ENCODE data around the gene DEFB114.

DEFB114 gene, protein sequence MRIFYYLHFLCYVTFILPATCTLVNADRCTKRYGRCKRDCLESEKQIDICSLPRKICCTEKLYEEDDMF

DNA sequence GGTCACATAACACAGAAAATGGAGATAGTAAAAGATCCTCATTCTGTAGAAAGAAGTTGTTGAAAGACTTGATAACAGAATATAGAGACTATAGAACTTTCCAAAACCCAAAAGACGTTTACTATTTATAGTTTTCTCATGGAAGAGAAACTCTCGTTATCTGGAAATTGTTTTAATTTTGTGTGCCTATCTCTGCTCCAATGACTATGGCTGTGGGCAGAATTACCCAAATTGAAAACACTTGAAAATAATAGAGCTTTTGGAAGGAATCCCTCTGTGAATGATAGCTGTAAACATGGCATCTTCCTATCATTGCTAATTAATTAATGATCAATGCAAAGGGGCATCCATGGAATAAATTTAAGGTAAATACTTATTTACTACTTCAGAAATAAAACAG is at the start of gene DEFB114:
Gene DEFB114, minus strand, starts transcription at position 101 of the 400 bp plus-strand sequence. Its CDS starts 59 bp downstream, at position 42.
- TF ChIP-seq EZH2phosphoT487 (IDR thresholded peaks at IDR 0.05; ENCODE audit: borderline replicate concordance, low read length) = no peak
- TF ChIP-seq CTCF (IDR thresholded peaks at IDR 0.05; ENCODE audit: low read depth, low read length, poor library complexity, severe bottlenecking) = no peak
- H4K20me1 ChIP-seq (ENCODE audit: control insufficient read depth, insufficient read depth, low read depth, low read length) = no peaks in the 10 kb centered on the region
- H3K27ac ChIP-seq (ENCODE audit: low read depth, low read length) = no peak within 1 kb of the TSS
- no peaks in the 10 kb centered on the region for H3K4me1 ChIP-seq (ENCODE audit: control insufficient read depth, low read length)
- no peaks in the 10 kb centered on the region for H3K36me3 ChIP-seq (ENCODE audit: control insufficient read depth, low read length)
- no peak within 1 kb of the TSS for H3K4me3 ChIP-seq (ENCODE audit: low read length)
- no peaks in the 10 kb centered on the region for H3F3A ChIP-seq (ENCODE audit: control insufficient read depth, insufficient read depth)
- no peaks in the 10 kb centered on the region for H3K9me3 ChIP-seq (ENCODE audit: control insufficient read depth, insufficient read depth, low read length)
- no peaks in the 10 kb centered on the region for H3K79me2 ChIP-seq (ENCODE audit: control insufficient read depth, low read length)
- no peaks in the 10 kb centered on the region for H3K27me3 ChIP-seq (ENCODE audit: control insufficient read depth, low read length)
- H3K4me2 ChIP-seq (ENCODE audit: low read length) = no peak within 1 kb of the TSS
- no peaks in the 10 kb centered on the region for H3K9me2 ChIP-seq (replicated peaks; ENCODE audit: control insufficient read depth, low read length)

DNA sequence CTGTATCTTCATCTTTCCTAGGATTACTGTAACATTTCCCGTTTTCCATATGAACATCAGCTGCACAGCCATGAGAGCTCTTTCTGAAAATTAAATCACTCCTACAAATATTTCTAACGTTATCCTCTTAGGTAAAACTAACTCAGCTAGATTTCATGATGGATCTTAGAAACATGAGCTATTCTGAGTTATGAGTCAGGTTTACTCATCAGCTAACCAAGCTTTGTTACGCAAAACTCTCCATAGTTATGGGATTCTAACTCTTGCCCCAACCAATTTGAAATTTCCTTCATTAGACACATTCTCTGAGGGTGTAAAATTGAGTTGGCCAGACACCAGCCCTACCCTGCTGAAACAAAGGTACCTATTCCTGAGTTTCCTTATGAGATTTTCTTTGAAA is 43.9 kb upstream of the DEFB114 start:
- no peaks in the 10 kb centered on the region for H3K9me3 ChIP-seq (ENCODE audit: control insufficient read depth, insufficient read depth, low read length)
- no peak for TF ChIP-seq CTCF (IDR thresholded peaks at IDR 0.05; ENCODE audit: low read depth, low read length, poor library complexity, severe bottlenecking)
- TF ChIP-seq EZH2phosphoT487 (IDR thresholded peaks at IDR 0.05; ENCODE audit: borderline replicate concordance, low read length) = no peak
- H3K4me3 ChIP-seq (ENCODE audit: low read length) = no peak overlapping the region
- no peaks in the 10 kb centered on the region for H4K20me1 ChIP-seq (ENCODE audit: control insufficient read depth, insufficient read depth, low read depth, low read length)
- no peaks in the 10 kb centered on the region for H3F3A ChIP-seq (ENCODE audit: control insufficient read depth, insufficient read depth)
- H3K9me2 ChIP-seq (replicated peaks; ENCODE audit: control insufficient read depth, low read length) = no peaks in the 10 kb centered on the region
- no peaks in the 10 kb centered on the region for H3K79me2 ChIP-seq (ENCODE audit: control insufficient read depth, low read length)
- H3K27ac ChIP-seq (ENCODE audit: low read depth, low read length) = no peak overlapping the region
- no peak overlapping the region for H3K4me2 ChIP-seq (ENCODE audit: low read length)
- H3K4me1 ChIP-seq (ENCODE audit: control insufficient read depth, low read length) = no peaks in the 10 kb centered on the region
- no peaks in the 10 kb centered on the region for H3K36me3 ChIP-seq (ENCODE audit: control insufficient read depth, low read length)
- H3K27me3 ChIP-seq (ENCODE audit: control insufficient read depth, low read length) = no peaks in the 10 kb centered on the region

DNA sequence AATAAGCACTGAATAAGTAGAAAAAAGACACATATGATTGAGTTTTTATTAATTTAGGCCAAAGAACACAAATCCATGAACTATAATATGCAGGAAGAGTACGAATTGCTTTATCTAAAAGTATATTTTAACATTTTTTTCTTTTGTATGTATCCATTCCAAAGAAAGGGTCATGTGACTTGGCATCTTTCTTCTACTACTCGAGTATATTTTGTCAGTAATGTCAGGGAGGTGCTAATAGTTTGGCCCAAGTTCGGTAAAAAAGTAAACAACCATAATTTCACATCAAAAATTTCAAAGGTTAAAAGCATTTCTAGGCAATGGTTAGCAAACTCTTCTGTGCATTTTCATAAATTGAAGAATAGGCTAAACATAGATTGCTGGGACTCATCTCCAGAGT is 39.2 kb upstream of the DEFB114 start:
- H3K9me3 ChIP-seq (ENCODE audit: control insufficient read depth, insufficient read depth, low read length) = no peaks in the 10 kb centered on the region
- H4K20me1 ChIP-seq (ENCODE audit: control insufficient read depth, insufficient read depth, low read depth, low read length) = no peaks in the 10 kb centered on the region
- no peak overlapping the region for H3K27ac ChIP-seq (ENCODE audit: low read depth, low read length)
- H3K9me2 ChIP-seq (replicated peaks; ENCODE audit: control insufficient read depth, low read length) = no peaks in the 10 kb centered on the region
- no peaks in the 10 kb centered on the region for H3F3A ChIP-seq (ENCODE audit: control insufficient read depth, insufficient read depth)
- TF ChIP-seq EZH2phosphoT487 (IDR thresholded peaks at IDR 0.05; ENCODE audit: borderline replicate concordance, low read length) (no peak), CTCF (IDR thresholded peaks at IDR 0.05; ENCODE audit: low read depth, low read length, poor library complexity, severe bottlenecking) (no peak)
- H3K36me3 ChIP-seq (ENCODE audit: control insufficient read depth, low read length) = no peaks in the 10 kb centered on the region
- H3K4me2 ChIP-seq (ENCODE audit: low read length) = no peak overlapping the region
- H3K4me1 ChIP-seq (ENCODE audit: control insufficient read depth, low read length) = no peaks in the 10 kb centered on the region
- H3K27me3 ChIP-seq (ENCODE audit: control insufficient read depth, low read length) = no peaks in the 10 kb centered on the region
- H3K79me2 ChIP-seq (ENCODE audit: control insufficient read depth, low read length) = no peaks in the 10 kb centered on the region
- H3K4me3 ChIP-seq (ENCODE audit: low read length) = no peak overlapping the region
